Prostate gland (tissue), 2 donors: ENCODE measurements around the gene GATB.

Experiments used
- POLR2AphosphoS5 ChIP-seq: sonication (generic); formaldehyde crosslinking; IDR thresholded peaks from one replicate; pipeline ENCODE4 v1.6.1; 2017; ENCODE audit warnings: antibody characterized with exemption
- TF ChIP-seq, protein P1 (sequence below), 4 experiments: fragments of 200-600 bp in 2 of 4; fragments of 450-650 bp in 2 of 4; sonication (generic) in 2 of 4; IDR thresholded peaks; 1 replicate in 3 of 4; 2 replicates in 1 of 4; pipeline ENCODE4 v1.5.1; 2016 to 2019; ENCODE audit warnings: antibody characterized with exemption in 4 of 4, mild to moderate bottlenecking in 2 of 4, moderate library complexity in 2 of 4

DNA sequence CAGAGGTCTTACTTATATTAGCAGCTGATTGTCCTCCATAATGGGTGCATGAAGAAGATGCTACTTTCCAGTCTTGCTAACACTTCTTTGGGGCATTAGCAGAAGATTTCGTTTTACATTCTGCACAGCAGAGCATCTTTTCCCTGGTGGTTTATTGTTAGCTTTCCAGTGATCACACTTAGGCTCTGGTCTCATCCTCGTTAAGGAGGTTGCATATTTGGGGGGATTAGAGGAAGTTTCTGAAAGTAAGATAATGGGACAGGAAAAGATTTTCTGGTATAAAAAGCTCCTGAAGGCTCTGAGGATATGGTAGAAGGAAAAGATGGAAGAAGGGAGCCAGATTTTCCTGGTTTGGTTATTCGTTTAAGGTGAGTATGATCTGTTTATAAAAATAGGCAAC, 134.1 kb downstream of the GATB start:
- TF ChIP-seq, protein P1, sequence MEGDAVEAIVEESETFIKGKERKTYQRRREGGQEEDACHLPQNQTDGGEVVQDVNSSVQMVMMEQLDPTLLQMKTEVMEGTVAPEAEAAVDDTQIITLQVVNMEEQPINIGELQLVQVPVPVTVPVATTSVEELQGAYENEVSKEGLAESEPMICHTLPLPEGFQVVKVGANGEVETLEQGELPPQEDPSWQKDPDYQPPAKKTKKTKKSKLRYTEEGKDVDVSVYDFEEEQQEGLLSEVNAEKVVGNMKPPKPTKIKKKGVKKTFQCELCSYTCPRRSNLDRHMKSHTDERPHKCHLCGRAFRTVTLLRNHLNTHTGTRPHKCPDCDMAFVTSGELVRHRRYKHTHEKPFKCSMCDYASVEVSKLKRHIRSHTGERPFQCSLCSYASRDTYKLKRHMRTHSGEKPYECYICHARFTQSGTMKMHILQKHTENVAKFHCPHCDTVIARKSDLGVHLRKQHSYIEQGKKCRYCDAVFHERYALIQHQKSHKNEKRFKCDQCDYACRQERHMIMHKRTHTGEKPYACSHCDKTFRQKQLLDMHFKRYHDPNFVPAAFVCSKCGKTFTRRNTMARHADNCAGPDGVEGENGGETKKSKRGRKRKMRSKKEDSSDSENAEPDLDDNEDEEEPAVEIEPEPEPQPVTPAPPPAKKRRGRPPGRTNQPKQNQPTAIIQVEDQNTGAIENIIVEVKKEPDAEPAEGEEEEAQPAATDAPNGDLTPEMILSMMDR (IDR thresholded peaks at IDR 0.05): no peak
- TF ChIP-seq POLR2AphosphoS5: no peak
